ENCODE data around the gene SERPINF2. TPM values are rescaled to one million over a fixed set of nuclear protein-coding genes. Genes with fewer than 3 reads are reported as not detected.

The SERPINF2 gene
- total and polyA plus RNA-seq, 10 donors, result 1.6 to 7.9 (median 5.0) TPM

DNA sequence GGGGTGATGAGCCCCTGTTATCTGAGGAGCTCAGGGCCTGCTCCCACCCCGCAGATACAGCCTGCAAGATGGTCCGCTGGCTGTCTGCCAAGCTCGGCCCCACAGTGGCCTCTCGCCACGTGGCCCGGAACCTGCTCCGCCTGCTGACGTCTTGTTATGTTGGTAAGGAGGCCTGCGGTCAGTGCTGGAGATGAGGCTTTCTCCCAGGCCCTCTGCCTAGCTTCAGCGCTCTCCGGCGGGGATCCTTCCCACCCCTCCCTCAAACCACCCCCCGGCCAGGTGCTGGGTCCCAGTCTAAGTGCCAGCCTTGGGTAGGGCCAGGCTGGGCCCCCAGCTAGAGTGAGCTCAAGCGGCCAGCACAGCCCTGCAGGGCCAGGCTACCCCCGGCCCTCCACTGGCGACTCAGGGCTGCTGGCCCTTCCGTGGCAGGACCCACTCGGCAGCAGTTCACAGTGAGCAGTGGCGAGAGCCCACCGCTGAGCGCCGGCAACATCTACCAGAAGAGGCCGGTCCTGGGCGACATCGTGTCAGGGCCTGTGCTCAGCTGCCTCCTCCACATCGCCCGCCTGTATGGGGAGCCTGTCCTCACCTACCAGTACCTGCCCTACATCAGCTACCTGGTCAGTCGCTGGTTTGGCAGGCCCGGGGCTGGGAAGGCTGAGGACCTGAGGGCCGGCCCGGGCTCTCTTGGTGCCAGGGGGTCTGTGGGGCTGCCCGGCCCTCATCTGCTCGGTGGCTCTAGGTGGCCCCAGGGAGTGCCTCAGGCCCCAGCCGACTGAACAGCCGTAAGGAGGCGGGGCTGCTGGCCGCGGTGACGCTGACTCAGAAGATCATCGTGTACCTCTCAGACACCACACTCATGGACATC is 12.1 kb upstream of the SERPINF2 start:
- H3K4me3 ChIP-seq, result peak overlapping the region in 1 of 8 donors; percentile 22
- H3K27ac ChIP-seq, result peak overlapping the region in 7 of 8 donors; percentile 61 to 84 (median 76)
- 79 to 87% (median 86%) methylated on average over 23 to 40 of the region's 40 CpGs for WGBS, 5 donors
- H3K27me3 ChIP-seq (replicated peaks in 1 of 7), result no peaks in the 10 kb centered on the region
- DNase-seq, result peak; percentile 81
- TF ChIP-seq POLR2A (IDR thresholded peaks at IDR 0.05) (no peak), POLR2AphosphoS5 (IDR thresholded peaks at IDR 0.05) (peak; percentile 63 to 78 (median 74))
- TF ChIP-seq, protein P1, sequence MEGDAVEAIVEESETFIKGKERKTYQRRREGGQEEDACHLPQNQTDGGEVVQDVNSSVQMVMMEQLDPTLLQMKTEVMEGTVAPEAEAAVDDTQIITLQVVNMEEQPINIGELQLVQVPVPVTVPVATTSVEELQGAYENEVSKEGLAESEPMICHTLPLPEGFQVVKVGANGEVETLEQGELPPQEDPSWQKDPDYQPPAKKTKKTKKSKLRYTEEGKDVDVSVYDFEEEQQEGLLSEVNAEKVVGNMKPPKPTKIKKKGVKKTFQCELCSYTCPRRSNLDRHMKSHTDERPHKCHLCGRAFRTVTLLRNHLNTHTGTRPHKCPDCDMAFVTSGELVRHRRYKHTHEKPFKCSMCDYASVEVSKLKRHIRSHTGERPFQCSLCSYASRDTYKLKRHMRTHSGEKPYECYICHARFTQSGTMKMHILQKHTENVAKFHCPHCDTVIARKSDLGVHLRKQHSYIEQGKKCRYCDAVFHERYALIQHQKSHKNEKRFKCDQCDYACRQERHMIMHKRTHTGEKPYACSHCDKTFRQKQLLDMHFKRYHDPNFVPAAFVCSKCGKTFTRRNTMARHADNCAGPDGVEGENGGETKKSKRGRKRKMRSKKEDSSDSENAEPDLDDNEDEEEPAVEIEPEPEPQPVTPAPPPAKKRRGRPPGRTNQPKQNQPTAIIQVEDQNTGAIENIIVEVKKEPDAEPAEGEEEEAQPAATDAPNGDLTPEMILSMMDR (IDR thresholded peaks at IDR 0.05 in 8 of 11, conservative IDR thresholded peaks at IDR 0.05 in 3 of 11), result no peak
- no peaks in the 10 kb centered on the region for H3K9me3 ChIP-seq
- intact Hi-C loops (cut with DNase I; ENCODE audit: low total_unique reads), result no loop called here
- H3K4me1 ChIP-seq, result peaks cover 17 to 99% (median 82%) of the 10 kb centered on the region in 6 donors
- H3K36me3 ChIP-seq, result peaks cover 2 to 100% (median 60%) of the 10 kb centered on the region in 6 donors

DNA sequence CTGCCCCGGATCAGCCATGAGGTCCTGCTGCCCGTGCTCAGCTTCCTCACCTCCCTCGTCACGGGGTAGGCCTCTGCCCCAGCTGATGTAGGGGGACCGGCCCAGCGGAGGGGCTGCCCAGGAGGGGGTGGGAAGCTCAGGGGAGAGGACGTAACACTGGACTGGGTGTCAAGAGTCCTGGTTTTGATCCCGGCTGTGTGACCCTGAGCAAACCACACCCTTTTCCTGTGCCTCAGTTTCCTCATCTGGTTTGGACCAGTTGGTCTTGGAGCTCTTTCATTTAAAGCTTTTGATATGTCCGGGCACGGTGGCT is 11.5 kb upstream of the SERPINF2 start:
- peaks cover 18 to 99% (median 81%) of the 10 kb centered on the region in 6 donors for H3K4me1 ChIP-seq
- peaks cover 2 to 100% (median 59%) of the 10 kb centered on the region in 6 donors for H3K36me3 ChIP-seq
- intact Hi-C loops (cut with DNase I; ENCODE audit: low total_unique reads), result no loop called here
- no peaks in the 10 kb centered on the region for H3K27me3 ChIP-seq (replicated peaks in 1 of 7)
- H3K4me3 ChIP-seq, result peak overlapping the region in 1 of 8 donors; percentile 22
- no peaks in the 10 kb centered on the region for H3K9me3 ChIP-seq
- H3K27ac ChIP-seq, result peak overlapping the region in 7 of 8 donors; percentile 61 to 84 (median 76)
- 79 to 85% (median 83%) methylated on average over 10 of the region's 10 CpGs for WGBS, 5 donors
- DNase-seq, result no peak
- no peak for TF ChIP-seq POLR2A (IDR thresholded peaks at IDR 0.05)
- TF ChIP-seq POLR2AphosphoS5 (IDR thresholded peaks at IDR 0.05), result no peak
- TF ChIP-seq, protein P1 (IDR thresholded peaks at IDR 0.05 in 8 of 11, conservative IDR thresholded peaks at IDR 0.05 in 3 of 11), result no peak

DNA sequence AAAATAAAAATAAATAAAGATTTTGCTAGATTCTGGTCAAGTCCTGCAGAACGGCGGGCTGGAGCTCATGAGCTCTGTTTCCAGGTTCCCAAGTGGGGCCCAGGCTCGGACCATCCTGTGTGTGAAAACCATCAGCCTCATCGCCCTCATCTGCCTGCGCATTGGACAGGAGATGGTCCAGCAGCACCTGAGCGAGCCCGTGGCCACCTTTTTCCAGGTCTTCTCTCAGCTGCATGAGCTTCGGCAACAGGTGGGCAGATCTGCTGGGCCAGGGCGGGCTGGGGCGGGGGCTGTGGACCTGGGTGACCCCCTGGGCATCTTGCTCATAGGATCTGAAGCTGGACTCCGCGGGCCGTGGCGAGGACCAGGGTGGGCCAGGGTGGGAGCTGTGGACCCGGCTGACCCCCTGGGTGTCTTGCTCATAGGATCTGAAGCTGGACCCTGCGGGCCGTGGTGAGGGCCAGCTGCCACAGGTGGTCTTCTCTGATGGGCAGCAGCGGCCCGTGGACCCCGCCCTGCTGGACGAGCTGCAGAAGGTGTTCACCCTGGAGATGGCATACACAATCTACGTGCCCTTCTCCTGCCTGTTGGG is 10.3 kb upstream of the SERPINF2 start:
- 87 to 95% (median 91%) methylated on average over 11 to 22 of the region's 22 CpGs for WGBS, 5 donors
- peaks cover 2 to 100% (median 50%) of the 10 kb centered on the region in 6 donors for H3K36me3 ChIP-seq
- intact Hi-C loops (cut with DNase I; ENCODE audit: low total_unique reads), result no loop called here

More for the DNA sequence above, 10.3 kb upstream of the SERPINF2 start:
- Histone ChIP-seq H3K27ac (peak overlapping the region in 5 of 8 donors; percentile 20 to 77 (median 55)), H3K27me3 (replicated peaks in 1 of 7) (no peaks in the 10 kb centered on the region), H3K4me3 (no peak overlapping the region), H3K4me1 (peaks cover 12 to 99% (median 81%) of the 10 kb centered on the region in 6 donors), H3K9me3 (no peaks in the 10 kb centered on the region)
- no peak for DNase-seq
- TF ChIP-seq, protein P1 (IDR thresholded peaks at IDR 0.05 in 8 of 11, conservative IDR thresholded peaks at IDR 0.05 in 3 of 11), result no peak
- TF ChIP-seq POLR2AphosphoS5 (IDR thresholded peaks at IDR 0.05), result peak in 1 of 3 donors; percentile 34

Data from spleen (tissue), 11 donors.